Mucosa of rectum (tissue), 2 donors: ENCODE measurements around the gene PCNX2.

Experiments
- H3K27ac ChIP-seq, 2 donors: one replicate each; pipeline ENCODE4 v1.7.0; 2013; ENCODE audit warnings: inconsistent platforms in 2 of 2, low read depth in 2 of 2, low read length in 2 of 2
- H3K27me3 ChIP-seq, 2 donors: one replicate each; pipeline ENCODE4 v1.7.0; 2013; ENCODE audit warnings: low read length in 2 of 2; ENCODE audit not compliant: control insufficient read depth in 2 of 2, insufficient read depth in 2 of 2
- H3K36me3 ChIP-seq, 2 donors: one replicate each; pipeline ENCODE4 v1.7.0; 2013; ENCODE audit warnings: low read length in 2 of 2; ENCODE audit not compliant: control insufficient read depth in 2 of 2, insufficient read depth in 2 of 2
- H3K4me1 ChIP-seq, 2 donors: one replicate each; pipeline ENCODE4 v1.7.0; 2013; ENCODE audit warnings: low read length in 2 of 2, mild to moderate bottlenecking in 1 of 2; ENCODE audit not compliant: control insufficient read depth in 2 of 2, insufficient read depth in 2 of 2
- H3K4me3 ChIP-seq, 2 donors: one replicate each; pipeline ENCODE4 v1.7.0; 2013; ENCODE audit warnings: low read length in 2 of 2
- H3K9ac ChIP-seq, 2 donors: one replicate each; pipeline ENCODE4 v1.7.0; 2013; ENCODE audit warnings: low read length in 2 of 2, low read depth in 1 of 2, mild to moderate bottlenecking in 1 of 2
- H3K9me3 ChIP-seq, 2 donors: one replicate each; pipeline ENCODE4 v1.7.0; 2013; ENCODE audit warnings: low read length in 2 of 2; ENCODE audit not compliant: control insufficient read depth in 2 of 2
- donor health status: healthy.
- donor health status: Normal muscosa, but diverticular disease.

PCNX2 gene

DNA sequence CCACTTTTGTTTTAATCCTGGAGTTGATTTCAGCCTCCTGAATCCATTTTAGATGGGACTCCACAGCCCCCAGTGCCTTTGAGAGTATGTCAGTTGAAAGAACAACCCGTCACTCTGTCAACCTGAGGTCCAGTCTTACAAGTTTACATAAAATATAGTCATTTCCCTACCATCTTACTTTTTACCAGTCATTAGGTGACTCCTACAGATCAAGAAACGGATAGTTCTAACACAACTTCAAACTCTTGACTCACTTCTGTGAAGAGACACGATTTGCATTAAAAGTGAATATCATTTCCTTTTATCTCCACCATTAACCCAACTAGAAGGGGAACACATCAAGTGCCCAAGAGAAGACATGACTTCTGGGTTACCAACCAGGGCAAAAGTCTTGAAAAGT is 198.0 kb downstream of the PCNX2 start:
- H3K27ac ChIP-seq, result no peak overlapping the region
- H3K36me3 ChIP-seq, result no peaks in the 10 kb centered on the region
- no peak overlapping the region for H3K4me3 ChIP-seq
- no peak overlapping the region for H3K9ac ChIP-seq
- no peaks in the 10 kb centered on the region for H3K27me3 ChIP-seq
- H3K9me3 ChIP-seq, result no peaks in the 10 kb centered on the region
- no peaks in the 10 kb centered on the region for H3K4me1 ChIP-seq

DNA sequence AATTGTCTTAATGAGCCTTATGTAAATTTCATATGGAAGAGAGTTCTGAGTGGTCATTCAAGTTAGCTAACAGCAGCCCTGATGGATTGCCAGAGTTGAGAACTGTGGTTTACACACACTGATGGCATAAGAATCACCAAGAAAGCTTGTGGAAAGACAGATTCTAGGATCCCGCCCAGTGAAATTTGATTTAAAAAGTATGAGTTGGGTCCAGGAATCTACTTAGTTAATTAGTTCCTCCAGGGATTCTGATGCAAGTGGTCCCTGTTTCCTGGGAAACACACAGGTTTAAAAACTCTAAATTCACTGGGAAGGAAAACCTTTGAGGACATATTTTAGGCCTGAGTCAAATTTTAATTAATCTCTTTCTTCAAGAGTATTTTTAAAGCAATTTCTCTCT is 200.8 kb downstream of the PCNX2 start:
- H3K27ac ChIP-seq, result no peak overlapping the region
- H3K27me3 ChIP-seq, result no peaks in the 10 kb centered on the region
- H3K9me3 ChIP-seq, result no peaks in the 10 kb centered on the region
- no peak overlapping the region for H3K4me3 ChIP-seq
- no peaks in the 10 kb centered on the region for H3K4me1 ChIP-seq
- no peaks in the 10 kb centered on the region for H3K36me3 ChIP-seq
- no peak overlapping the region for H3K9ac ChIP-seq

DNA sequence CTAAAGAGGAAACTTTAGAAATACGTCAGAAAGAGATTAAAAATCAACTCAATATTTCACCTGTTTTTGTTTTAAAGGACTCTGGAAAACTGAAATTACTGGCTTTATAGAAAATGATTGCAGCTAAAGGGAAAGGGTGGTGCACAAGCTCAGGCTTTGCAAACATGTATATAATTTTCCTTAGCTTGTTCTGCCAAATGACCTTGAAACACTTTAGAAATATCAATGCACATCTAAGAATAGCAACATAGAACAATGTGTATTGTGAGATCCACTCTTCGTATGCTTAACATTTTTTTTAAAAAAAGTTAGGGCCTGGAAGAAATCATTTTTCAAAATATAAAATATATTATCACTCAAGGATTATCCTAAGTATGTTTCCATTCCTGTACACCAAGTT is 201.3 kb downstream of the PCNX2 start:
- no peaks in the 10 kb centered on the region for H3K4me1 ChIP-seq
- H3K27ac ChIP-seq, result no peak overlapping the region
- no peak overlapping the region for H3K9ac ChIP-seq
- H3K36me3 ChIP-seq, result no peaks in the 10 kb centered on the region
- H3K9me3 ChIP-seq, result no peaks in the 10 kb centered on the region
- no peaks in the 10 kb centered on the region for H3K27me3 ChIP-seq
- no peak overlapping the region for H3K4me3 ChIP-seq

DNA sequence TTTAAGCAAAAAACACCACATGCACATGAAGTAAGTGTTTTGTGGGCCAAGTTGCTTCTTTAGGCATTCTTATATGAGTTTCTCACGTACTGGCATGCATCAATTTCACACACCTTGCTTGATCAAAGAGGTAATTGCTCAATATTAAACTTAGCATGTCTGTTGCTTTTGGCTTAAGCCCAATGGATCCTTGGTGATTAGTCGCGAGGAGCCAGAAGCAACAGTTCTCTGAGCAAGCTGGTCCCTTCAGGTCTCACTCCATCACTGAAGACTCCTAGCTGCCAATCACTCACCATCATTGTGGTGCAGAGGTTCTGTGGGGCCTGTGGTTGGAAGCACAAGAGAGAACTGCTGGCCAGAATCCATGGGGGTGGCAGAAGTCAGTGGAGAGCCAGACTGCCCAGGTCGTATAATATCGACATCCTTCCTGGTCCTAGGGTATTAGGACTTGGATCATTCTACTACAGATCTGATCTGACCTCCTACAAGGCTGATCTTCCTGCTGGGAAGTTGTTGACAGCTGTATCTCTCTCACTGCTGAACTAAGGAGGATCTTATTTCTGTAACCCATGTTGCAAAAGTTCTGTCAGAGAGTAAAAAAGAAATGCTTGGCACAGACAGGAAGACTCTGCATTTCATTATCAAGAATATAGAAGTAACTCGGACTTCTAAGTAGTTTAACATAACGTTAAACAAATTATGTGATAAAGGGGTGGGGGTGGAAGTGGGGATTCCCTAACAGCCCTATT is 204.6 kb downstream of the PCNX2 start:
- Histone ChIP-seq H3K9me3 (no peaks in the 10 kb centered on the region), H3K9ac (no peak overlapping the region), H3K4me1 (no peaks in the 10 kb centered on the region), H3K27ac (no peak overlapping the region), H3K4me3 (no peak overlapping the region), H3K27me3 (no peaks in the 10 kb centered on the region), H3K36me3 (no peaks in the 10 kb centered on the region)

DNA sequence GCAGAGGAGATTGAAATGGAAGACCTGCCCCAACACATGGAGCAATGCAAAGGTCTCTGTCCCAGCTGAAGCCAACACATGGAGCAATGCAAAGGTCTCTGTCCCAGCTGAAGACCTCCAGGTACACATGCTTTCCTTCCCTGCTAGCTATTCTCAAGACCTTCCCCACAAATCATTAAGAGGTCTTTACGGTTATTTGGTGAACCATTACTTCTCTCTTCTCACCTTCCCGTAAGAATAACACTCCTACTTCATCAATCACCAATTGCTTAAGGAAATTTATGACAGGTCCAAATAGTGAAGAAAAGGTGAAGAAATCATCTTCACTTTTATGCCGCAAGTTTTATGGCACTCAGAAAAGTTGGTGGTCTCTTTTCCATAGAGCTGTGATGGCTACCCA is 206.3 kb downstream of the PCNX2 start:
- H3K9me3 ChIP-seq, result no peaks in the 10 kb centered on the region
- H3K9ac ChIP-seq, result no peak overlapping the region
- H3K4me1 ChIP-seq, result no peaks in the 10 kb centered on the region
- H3K36me3 ChIP-seq, result no peaks in the 10 kb centered on the region
- no peak overlapping the region for H3K27ac ChIP-seq
- no peaks in the 10 kb centered on the region for H3K27me3 ChIP-seq
- H3K4me3 ChIP-seq, result no peak overlapping the region

DNA sequence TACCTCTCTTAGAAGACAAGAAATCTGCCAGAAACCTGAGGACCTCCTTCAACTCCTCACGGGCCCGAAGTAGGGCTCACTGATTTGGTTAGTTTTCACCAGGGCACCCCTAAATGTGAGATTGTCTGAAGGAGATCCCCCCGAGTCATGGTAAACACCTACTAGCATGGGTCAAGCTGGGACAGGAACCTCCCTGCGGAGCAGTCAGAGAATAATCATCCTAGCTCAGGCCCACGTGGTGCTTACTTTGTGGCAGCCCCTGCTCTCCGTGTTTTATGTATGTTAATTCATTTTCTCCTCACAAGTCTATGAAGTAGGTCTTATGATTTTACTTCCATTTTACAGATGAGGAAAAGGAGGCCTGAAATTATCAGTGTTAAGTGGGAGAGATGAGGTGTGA is 206.9 kb downstream of the PCNX2 start:
- Histone ChIP-seq H3K27ac (no peak overlapping the region), H3K4me3 (no peak overlapping the region), H3K27me3 (no peaks in the 10 kb centered on the region), H3K9me3 (no peaks in the 10 kb centered on the region), H3K4me1 (no peaks in the 10 kb centered on the region), H3K36me3 (no peaks in the 10 kb centered on the region), H3K9ac (no peak overlapping the region)

DNA sequence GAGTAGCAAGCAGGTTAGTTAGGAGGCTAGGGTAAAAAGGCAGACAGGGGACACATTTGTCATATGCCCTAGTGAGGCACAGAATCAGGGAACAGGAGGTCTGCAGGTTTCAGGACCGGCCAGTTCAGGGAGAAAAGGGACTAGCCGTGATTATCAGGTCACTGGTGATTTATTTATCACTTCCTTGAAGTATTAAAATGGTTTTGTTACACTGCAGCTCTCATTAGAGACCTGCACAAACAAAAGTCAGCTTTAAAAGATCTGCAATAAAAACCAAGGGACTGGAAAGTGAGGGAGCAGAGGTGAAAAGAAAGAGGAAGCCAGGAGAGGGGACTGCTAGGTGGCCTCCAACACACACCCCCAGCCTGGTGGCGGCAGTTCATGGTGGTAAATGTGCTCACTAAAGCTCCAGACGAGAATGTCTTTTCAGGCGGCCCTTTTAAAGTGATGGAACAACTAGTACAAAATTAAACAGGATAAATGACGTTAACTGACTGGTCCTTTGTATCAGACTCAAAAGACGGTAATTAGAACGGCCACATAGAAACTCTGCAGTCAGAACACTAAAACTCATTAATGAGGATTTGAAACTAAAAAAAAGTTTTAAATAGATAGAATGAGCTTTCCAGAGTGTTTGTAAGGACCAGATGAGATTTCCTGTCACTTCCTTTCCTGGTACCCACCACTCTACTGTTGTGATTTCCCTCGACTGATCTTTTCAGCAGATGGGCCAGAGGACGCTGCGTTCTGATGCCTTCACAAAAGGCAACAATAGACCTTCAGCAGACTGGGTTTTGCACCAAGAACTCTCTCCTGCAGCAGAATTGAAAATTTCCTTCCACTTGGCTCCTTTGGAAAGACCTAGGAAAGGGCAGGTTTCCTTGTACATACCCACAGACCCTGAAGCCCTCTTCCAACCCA is 208.3 kb downstream of the PCNX2 start:
- Histone ChIP-seq H3K4me1 (no peaks in the 10 kb centered on the region), H3K36me3 (no peaks in the 10 kb centered on the region), H3K9ac (no peak overlapping the region), H3K9me3 (no peaks in the 10 kb centered on the region), H3K4me3 (no peak overlapping the region), H3K27me3 (no peaks in the 10 kb centered on the region), H3K27ac (no peak overlapping the region)

DNA sequence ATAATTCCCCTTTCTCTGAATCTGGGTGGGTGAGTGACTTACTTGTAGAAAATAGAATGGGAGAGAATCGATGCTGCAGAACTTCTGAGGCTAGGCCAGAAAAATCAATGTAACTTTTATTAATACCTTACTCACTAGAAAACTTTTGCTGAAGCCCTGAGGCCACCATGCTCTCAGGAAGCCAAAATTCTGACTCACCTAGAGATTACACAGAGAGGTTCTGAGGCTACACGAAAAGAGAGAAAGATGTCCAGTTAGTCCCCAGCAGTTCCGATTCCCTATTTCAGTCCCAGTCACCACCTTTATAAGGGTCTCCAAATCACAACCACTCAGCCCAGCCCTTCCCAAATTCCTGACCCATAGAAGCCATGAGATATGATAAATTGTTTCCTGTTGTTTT is 210.0 kb downstream of the PCNX2 start:
- Histone ChIP-seq H3K36me3 (no peaks in the 10 kb centered on the region), H3K9ac (no peak overlapping the region), H3K27me3 (no peaks in the 10 kb centered on the region), H3K4me1 (no peaks in the 10 kb centered on the region), H3K4me3 (no peak overlapping the region), H3K9me3 (no peaks in the 10 kb centered on the region), H3K27ac (no peak overlapping the region)

DNA sequence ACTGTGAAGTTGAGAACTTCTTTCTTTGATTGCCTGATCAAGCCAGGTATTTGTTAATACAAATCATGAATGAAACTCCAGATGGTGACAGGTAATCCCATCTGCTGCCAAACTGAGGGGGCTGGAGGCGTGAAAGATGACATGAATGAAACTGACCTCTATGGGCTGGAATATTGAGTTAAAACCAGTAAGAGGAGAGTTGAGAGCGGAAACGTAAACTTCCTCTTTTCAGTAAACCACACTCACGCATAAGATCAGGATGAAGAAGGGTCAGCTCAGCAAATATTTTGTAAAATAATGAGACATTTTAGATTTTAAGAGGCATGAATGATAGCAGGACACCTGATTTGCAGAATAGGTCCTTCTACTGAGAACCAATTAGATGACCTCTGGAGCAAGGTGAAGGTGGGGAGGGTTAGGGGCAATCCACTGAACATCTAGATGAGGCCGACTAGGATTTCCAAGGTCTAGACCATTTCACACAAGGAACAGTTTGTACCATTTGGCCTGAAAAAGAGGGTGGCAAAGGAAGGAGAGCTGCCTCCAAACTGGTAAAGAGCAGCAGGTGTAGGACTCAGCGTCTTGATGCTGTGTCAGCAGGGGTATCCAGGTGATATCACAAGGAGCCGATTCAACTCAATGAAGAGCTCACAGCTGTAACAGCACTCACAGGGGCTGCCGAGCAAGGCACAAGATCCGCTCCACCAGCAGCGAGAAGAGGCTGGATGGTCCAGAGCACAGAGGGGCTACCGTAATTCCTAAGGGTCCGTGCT is 212.6 kb downstream of the PCNX2 start:
- H3K9ac ChIP-seq, result no peak overlapping the region
- no peak overlapping the region for H3K4me3 ChIP-seq
- H3K9me3 ChIP-seq, result no peaks in the 10 kb centered on the region
- no peaks in the 10 kb centered on the region for H3K4me1 ChIP-seq
- H3K36me3 ChIP-seq, result no peaks in the 10 kb centered on the region
- H3K27ac ChIP-seq, result no peak overlapping the region
- no peaks in the 10 kb centered on the region for H3K27me3 ChIP-seq

DNA sequence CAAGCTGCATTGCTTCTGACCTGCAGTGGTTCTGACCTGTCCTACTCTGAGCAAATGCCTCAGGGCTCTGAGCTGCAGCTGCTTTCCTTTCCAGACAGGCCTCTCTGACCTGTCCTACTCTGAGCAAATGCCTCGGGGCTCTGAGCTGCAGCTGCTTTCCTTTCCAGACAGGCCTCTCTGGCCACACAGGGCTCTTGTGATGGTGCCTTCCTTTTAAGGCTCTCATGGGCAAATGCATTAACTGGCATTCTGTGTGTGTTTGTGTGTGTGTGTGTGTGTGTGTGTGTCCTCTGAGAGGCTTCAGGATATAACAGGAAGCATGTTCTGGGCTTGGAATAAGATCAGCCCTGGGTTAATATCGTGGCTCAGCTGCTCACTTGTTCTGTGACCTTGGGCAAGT is 213.8 kb downstream of the PCNX2 start:
- Histone ChIP-seq H3K9me3 (no peaks in the 10 kb centered on the region), H3K27ac (no peak overlapping the region), H3K9ac (no peak overlapping the region), H3K4me3 (no peak overlapping the region), H3K4me1 (no peaks in the 10 kb centered on the region), H3K27me3 (no peaks in the 10 kb centered on the region), H3K36me3 (no peaks in the 10 kb centered on the region)
